ENCODE results near the gene VSX1.

VSX1 gene

DNA sequence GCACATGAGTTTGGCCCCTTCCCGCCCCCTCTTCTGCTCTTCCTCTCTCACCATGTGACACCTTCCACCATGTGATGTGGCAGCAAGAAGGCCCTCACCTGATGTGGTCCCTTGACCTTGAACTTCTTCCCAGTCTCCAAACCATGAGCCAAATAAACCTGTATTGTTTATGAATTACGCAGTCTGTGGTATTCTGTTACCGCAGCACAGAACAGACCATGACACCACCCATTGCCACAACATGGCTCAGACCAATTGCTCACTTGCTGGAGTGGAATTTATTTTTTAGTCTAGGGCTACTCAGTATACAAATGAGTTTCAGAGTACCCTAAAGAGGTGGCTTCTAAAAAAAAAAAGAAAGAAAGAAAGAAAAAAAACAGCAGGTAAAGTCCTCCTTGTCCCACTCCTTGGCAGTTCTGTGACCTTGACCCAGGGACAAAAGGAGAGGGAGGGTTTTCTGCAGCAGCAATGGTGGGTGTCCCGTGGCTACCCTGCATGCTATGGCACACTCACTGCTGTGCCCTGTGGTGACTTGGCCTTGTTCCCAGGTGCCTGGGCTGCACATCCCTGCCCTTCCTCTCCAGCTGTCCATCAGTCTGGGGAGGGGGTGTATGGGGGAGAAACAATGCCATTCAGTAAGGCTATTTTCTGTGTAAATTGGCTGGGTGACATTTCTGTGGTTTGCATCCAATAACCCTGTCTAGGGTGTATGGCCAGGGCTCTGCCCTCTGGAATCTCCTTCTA lies 5.4 kb upstream of the VSX1 start:
- no peak for DNase-seq

DNA sequence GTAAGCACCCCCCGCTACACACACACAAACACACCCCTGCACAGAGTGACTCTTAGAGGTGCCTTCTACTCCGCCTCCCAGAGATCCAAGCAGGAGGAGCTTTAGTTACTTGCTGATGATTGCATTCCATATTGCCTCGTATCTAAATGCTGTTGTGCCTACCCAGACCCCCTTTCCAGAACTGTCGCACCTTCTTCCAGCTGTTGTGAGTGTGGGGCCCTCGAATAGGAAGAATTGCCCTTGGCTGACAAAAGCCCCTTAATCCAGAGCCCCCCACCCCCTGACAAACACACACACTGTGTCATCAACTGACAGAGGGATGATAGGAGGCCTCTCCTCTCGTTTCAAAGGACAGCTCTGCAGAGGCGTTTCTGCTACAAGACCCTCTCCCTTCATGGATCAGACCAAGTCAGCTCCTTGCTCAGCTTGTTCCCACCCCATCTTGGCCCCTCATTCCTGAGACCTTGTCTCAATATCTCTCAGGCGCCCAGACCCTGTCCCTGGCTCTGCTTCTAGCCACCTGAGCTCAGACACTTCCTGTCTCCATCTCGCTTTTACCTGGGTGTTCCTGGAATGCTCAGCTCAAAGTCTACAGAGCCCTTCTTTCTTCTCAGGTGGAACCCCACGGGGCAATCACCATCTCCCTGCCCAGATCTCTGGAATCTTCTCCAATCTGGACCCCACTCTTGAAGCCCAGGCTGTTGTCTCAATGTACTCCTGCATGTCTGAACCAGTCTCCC lies 4.0 kb upstream of the VSX1 start:
- DNase-seq, result no peak

DNA sequence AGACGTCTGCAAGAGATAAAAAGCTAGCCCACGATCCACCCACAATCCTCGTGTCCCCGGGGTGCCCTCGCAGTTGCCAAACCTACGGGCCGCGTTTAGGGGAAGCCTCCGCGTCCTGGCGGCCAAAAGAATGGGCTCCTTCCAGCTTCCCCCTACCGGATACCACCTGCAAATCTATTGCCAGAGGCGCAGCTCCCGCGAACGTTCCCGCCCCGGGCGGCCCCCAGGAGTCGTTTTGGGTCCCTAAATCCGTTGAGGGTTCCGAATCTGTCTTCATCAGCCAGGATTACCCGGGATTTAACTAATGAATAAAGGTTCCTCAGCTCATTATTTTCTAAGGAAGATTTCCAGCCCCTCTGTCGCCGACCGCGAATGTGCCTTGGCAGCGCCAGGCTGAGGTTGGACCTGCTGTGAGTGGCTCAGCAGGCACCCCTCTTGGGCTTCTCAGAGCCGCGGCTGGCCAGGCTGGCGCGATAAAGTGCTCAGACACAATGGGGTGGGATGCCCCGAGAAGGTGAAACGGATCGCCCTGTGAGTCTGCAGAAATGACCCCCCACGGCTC lies 2.8 kb upstream of the VSX1 start:
- no peak for DNase-seq

DNA sequence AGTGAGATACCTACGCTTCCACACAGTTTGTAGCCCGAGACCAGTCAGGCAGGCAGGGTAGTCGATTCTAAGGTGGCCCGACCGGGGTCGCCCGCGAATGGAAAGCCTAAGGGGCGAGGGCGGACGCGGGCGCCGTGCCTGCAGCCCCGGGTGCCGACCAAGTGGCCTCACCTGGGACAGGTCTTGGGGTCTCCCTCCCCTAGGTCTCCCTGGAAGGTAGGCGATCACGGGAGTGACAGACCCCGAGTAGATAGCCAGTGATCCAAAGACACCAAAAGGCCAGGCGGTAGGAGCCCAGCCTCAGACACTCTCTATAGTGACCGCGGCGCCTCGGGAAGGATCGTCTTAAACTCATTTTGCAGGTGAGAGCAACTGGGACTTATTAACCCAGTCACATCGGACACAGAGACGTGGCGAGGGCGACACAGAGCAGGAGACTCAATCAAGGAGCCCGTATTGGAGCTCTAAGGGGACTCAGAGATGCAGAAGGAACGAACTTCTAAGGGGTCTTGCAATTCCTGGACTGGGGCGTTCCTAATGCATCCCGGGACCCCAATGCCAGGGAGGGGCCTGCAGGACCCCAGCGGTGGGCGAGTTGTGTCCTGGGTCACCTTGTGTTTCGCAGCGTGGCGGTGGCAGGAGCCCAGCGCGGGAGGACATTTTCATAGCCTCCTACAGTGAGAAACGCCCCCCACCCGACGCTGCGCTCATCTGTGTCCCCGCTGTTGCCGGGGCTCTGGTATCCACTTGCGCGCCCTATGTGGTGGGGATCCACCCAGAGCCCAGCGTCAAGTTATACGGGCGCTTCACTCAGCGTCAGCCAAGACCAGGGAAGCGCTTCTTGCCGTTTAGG lies 2.1 kb upstream of the VSX1 start:
- no peak for DNase-seq

DNA sequence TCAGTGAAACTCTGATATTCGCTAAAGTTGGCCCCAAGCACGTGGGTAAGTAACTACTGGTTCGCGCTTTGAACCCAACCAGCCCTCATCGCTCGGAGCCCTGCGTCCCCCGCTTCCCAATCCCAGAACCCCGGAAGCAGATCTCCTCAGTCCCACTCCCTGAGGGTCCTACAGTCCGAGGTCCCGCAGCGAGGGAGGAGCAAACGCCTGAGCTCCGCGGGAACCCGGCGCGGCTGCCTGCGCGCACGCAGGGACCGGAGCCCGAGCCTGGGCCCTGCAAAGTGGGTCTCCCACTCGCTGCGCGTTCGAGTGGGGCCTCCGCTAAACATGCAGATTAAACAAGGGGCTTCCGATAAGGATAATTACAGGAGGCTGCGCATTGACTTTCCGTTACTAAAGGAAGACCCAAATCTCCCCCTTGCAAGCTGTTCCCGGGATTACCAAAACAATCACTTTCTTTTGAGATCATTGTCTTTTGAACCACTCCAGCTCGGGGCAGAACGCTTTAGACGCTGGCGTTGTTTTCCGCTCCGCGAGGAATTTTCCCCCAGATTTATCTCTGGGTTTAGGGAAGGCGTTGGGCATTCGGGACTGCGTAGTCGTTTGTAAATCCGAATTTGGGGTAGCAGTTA lies 1.3 kb upstream of the VSX1 start:
- DNase-seq, result no peak

DNA sequence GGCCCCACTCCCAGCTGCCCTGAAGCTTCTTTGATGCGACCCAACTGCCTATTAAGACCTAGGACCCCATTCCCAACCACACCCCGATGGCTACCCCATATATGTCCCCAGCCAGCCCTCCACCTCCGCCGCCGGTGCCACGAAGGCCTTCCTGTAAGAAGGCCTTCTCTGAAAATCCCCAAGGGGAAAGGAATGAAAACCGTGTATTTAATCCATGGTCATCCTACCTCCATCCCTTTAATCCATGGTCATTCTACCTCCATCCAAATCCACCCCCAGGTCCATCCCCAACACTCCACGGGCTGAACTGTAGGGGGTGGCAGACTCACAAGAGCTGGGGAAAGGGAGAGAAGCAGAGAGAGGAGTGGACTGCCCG lies 545 bp upstream of the VSX1 start:
- no peak for DNase-seq

DNA sequence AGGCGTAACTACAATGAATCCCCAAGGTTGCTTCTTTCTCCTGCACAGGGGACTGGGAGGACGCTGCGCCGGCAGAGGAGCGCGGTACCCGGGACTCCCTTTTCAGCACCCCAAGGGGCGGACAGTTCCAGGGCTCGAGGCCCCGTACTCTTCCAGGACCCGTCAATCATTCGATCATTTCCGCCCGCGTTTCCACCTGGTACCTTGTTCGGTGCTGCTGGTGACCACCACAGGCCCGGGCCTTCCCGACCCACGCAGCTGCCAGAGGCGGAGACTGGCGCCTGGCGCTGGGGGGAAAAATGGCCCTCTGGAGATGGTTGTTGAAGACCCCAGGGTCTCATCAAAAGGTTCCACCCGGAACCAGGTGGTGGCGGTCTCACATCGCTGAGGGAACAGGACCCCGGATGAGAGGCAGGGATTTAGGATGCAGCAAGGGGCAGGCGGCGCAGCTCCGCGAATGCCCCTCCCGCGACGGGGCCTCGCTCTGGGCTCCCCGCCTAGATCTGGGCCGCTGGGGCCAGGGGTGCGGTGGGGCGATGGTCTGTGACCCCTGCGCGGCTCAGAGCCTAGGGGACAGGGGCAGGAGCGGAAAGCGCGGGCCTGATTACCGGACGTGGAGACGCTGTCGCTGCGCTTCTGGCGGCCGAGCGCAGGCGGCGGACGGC lies 744 bp downstream of the VSX1 start:
- DNase-seq, result peak; percentile 25

DNA sequence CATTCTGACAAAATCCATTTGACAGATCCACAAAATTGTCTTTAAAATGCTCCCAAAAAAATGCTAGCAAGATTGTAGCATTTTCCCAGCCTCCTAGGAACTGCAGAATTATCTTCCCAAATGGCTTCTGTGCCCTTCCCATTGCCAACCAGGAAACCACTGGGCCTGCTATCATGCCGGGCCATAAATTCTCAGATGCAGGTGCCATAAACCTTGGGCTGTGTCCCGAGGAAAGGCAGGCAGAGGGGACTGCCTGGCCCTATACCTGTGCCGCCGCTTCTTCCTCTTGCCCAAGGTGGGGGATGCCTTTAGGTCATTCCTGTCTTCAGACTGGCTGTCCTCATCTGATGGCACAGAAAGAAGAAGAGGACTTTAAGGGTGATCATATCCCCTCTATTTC lies 2.8 kb downstream of the VSX1 start:
- no peak for DNase-seq

DNA sequence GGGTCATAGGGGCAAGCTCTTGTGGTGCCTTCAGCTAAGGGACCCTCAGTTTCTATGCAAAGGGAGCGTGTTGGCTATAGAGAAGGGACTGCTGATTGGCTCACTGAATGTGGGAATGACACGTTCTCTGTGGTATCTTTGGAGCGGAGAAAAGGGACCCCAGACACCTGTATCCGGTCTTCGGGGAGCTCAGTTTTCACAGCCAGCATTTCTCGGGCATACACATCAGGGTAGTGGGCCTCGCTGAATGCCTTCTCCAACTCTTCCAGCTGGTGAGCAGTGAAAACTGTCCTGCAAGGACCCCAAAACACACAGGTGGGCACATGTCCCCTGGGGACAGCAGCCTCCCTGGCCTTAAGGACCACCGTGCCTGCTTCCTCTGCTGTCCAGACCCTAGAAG lies 3.3 kb downstream of the VSX1 start:
- DNase-seq, result no peak

DNA sequence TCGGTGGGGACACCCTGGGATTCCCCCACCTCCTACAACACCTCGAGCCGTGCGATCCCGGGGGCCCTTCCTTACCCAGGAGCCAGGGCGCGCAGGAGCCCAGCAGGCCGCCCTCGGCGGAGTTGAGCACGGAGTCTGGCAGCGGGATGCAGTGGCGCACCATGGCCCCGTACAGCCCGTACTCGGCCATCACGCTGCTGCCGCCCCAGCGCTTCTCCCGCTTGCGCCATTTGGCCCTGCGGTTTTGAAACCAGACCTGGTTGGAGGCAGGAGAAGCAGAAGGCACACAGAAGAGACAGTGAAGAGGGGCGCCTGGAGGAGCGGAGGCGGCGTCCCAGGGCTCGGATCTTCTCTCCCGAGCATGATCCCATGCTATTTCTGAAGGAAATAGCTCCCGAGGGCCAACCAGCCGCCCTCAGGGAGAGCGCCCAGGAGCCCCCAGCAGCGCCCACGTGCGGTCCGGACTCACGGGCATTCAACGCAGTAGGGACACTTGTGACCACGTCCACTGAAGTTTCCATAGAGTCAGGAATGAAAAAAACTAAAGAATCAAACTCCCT lies 4.3 kb downstream of the VSX1 start:
- DNase-seq, result no peak

DNA sequence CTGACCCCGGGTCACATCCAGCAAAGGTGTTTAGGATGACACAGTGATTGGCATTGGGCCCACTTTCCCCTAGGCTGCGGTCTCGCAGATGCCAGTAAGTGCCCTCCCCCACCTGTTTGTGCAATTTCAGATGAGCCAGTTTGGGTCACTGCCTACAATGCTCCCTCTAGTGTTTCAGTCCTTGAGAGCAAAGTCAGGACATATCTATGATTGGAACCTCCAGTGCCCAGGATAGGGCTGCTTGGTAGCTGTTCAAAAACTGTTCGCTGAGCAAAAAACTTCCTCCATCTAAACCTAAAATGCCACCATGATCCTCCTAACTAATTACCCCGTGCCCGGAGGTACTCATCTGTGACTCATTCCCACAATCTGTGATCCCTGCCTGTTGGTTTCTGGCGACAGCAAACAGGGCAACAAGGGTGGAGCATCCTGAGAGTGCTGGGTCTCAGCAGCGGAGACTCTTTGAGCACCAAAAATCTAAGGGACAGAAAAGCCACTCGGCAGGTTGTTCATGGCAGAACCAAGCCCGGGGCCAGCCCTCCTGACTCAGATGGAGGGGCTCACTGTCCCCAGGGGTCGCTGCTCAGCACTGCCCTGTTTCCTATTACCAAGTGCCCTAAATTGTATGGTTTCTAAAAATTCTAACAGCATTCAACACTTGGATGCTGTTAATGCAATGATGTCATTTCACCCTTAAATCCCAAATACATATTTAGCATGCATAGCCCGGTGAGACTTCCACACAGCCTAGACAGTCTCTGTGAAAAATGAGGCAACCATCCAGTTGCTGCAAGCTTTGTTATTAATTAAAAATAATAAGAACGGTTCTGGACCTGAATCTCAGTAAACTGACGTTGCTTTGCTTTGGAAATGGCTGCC lies 5.0 kb downstream of the VSX1 start:
- DNase-seq, result no peak

DNA sequence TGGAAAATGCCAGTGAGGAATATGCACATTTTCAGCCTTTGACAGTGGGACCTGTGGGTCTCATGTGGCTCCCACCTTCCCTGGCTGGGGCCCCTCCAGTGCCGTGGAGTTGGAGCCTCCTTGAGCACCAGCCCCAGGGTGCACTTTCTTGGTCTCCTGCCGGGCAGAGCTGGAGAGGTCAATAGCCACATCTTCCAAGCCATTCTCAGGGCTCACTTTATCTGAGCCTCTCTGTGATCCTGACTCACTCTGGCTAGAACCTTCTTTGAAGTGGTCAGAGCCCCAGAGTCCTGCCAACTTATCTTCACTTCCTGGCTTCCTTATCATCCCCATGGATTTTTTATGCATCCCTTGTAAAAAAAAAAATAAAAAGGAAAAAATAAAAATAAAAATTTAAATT lies 5.7 kb downstream of the VSX1 start:
- DNase-seq, result no peak

DNA sequence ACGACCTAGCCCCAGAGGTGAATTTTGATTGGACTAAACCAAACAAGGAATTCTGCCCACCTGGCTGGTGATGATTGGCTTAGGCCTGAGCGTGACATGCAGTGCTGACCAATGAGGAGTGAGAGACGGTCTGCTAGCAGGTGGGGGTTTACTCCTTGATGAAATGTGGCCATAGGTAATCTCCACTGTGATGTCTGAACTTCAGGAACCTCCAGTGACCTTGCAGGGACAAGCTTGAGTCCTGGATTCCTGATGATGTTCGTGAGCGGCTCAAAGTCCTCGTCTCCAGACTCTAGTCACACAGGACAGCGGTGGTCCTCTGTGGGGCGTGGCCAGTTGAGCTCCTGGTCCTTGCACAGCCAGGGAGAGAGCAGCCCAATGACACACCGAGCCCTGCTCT lies 8.4 kb downstream of the VSX1 start:
- DNase-seq, result no peak

DNA sequence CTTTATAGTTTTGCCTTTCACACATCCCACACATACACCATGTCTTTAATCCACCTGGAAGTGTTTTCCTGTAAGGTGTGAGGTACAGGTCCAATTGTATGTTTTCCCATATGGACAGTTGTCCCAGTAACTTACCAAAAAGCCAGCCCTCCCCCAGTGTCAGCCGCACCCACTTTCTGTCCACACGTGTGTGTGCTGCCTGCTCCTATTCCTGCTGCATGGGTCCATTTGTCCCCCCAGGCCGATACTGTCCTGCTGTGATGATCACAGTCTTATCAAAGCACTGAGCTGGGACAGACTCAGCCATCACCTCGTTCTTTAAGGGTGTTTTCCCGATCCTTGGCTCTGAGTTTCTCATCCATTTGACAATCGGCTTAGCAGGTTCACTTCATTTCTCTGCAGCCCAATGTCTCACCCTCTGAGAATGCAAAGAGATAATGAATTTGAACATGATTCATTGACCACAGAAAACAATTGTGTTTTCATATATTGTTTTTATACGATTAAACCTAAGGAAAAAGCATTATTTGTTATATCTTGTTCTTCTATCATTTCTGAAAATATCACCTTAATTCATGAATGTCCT lies 9.6 kb downstream of the VSX1 start:
- no peak for DNase-seq

DNA sequence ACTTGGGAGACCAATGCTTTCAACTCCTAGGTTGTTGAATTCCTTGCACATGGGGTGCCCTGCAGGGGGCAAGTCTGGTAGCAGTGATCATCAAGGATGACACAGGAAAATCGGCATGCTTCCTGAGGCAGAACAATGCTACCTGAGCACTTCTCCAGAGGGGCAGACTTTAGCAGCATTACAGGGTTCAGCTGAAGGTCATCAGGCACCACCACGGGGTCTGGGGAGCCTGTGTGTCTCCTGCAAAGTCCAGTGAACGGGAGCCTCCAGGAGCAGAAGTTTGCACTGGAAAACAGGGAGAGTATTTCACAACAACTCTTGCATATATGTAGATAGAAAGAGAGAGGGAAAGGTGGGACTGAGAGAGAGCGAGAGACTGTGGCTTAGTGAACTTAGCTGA lies 10.2 kb downstream of the VSX1 start:
- no peak for DNase-seq

DNA sequence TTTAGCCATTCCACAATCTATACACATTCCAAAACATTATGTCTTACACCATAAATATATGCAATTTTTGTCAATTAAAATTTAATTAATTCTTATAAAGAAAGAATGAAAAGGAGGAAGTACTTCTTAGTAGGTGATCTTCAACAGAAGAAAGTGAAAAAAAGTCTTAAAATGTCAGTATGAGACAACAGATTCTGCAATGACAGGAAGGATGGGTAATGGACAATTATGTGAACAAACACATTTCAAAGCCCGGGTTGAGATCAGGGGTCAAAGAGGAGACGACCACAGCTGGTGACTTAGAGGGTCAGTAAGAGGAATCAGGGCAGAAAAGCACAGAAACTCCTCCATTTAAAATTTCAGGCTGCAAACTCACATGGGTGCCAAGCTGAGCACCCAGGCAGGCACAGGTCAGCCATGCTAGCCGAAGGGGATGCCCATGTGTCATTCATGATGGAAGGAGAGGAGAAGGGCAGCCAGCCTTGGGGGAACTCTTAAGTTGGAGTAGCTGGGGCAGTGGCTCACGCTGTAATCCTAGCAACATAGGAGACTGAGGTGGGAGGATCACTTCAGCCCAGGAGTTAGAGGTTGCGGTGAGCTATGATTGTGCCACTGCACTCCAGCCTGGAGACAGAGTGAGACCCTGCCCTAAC lies 11.0 kb downstream of the VSX1 start:
- no peak for DNase-seq

DNA sequence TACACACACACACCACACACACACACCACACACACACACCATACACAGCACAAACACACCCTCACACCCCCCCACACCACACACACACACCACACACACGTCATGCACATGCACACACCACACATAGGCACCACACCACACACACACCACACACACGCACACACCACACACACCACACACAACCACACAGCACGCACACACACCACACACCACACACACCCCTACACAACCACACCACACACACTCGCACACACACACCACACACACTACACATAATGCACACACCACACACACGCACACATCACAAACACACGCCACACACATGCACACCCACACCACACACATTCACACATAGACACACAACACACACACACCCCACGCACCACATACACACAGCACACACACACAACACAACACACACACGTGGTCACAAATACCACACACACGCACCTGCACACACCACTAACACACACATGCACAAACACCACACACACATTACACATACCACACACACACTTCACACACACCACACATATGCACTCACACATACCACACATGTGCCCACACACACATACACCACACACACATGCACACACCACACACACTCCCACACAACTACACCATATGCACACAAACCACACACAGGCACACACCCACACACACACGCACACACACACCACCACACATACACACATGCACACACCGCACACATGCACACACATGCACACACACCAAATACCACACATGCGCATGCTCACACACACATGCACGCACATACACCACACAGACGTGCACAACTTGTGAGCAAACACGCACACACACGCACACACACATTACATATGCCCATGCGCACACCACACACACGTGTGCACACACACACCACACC lies 14.6 kb downstream of the VSX1 start:
- DNase-seq, result no peak

DNA sequence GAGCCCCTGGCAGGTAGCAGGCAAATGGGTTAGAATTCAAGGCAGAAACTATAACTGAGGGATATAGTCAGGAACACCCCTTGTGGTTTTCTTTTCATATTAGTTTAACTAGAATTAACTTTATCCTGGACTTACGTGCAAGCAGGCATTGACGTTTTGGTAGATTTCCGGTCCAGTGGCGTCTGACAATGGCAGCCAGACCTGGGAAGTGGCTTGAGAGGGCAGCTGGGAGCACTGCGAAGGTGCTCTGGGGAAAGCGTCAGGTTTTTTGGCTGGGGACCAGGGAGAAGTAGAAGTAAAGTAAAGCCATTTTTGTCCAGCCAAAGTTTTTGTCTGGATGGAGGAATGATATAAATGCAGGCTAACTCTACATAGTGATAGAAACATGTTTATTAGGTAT lies 15.6 kb downstream of the VSX1 start:
- no peak for DNase-seq

Measured in fibroblast of skin of right biceps (primary cell).